Psoas muscle (tissue), 8 donors: ENCODE results near the gene NOL9. TPM values are rescaled to one million over a fixed set of nuclear protein-coding genes. Genes with fewer than 3 reads are reported as not detected.
A peak's percentile ranks its signal among the peaks of the same experiment; 100 is the strongest.

Experiments used
- ATAC-seq, 4 donors: fragments of 200-7000 bp; cut with Tn5 transposase; one replicate each; pipeline ENCODE4 v1.9.1; 2020; ENCODE audit warnings: moderate library complexity in 3 of 4, mild to moderate bottlenecking in 2 of 4
- DNase-seq, 2 donors: peaks; one replicate each; pipeline ENCODE4 v3.0.0-alpha.2; 2020
- H3K27ac ChIP-seq: fragments of 200-600 bp; one replicate; pipeline ENCODE4 v1.8.0; 2022
- H3K27me3 ChIP-seq, 3 donors: fragments of 200-600 bp in 1 of 3; one replicate each; pipeline versions ENCODE4 v1.6.1 to v1.8.0; 2013 to 2022; ENCODE audit warnings: low read length in 2 of 3, mild to moderate bottlenecking in 2 of 3, moderate library complexity in 1 of 3; ENCODE audit not compliant: insufficient read depth in 3 of 3
- H3K36me3 ChIP-seq, 2 donors: fragments of 200-600 bp in 1 of 2; one replicate each; pipeline versions ENCODE4 v1.6.1 to v1.8.0; 2013 to 2022; ENCODE audit warnings: low read depth in 1 of 2, mild to moderate bottlenecking in 1 of 2, moderate library complexity in 1 of 2; ENCODE audit not compliant: insufficient read depth in 1 of 2
- H3K4me1 ChIP-seq: fragments of 200-600 bp; one replicate; pipeline ENCODE4 v1.8.0; 2022
- H3K4me3 ChIP-seq: fragments of 200-600 bp; one replicate; pipeline ENCODE4 v1.8.0; 2022; ENCODE audit warnings: mild to moderate bottlenecking
- H3K9me3 ChIP-seq: fragments of 200-600 bp; one replicate; pipeline ENCODE4 v1.8.0; 2022
- WGBS, 3 donors: extraction: QIAGEN DNeasy Blood & Tissue Kit; methylation state at CpG; one replicate each; pipeline versions ENCODE4 v1.1.6 to v1.1.7; 2013; 5-methylcytosine and 5-hydroxymethylcytosine counted together
- intact Hi-C, 2 donors: fragments of 100-400 bp; cut with DNase I; formaldehyde crosslinking; loops; one replicate each; pipeline versions ENCODE4 v1.11.0 to v1.14.2; 2022
- polyA plus RNA-seq, 3 donors: library from polyadenylated mRNA; stranded (reverse); fragments of 200-250 nt; gene quantifications; one replicate each; pipeline ENCODE4 v1.2.3, GENCODE V29; 2013
- total RNA-seq, 4 donors: library from RNA; stranded (reverse); fragmentation: NEBNext Ultra II Directional in 2 of 4; extraction: Animal tissue kit (Norgen Biotek cat#: 25700) in 2 of 4; gene quantifications; one replicate each; pipeline versions ENCODE4 v1.2.1 to v1.2.4, GENCODE V29; 2021 to 2023
- TF ChIP-seq, protein P1 (sequence below): fragments of 200-600 bp; IDR thresholded peaks from one replicate; pipeline ENCODE4 v1.8.0; 2022; ENCODE audit warnings: antibody characterized with exemption
- donor health status: healthy with polysubstance abuse.
- donor health status: DM: no; HTN: no; CAD: no; lungs with moderate emphysema.
- donor health status: Bipolar disorder and iron deficiency.
- donor health status: healthy.
- donor health status: DM: yes; HTN: yes; CAD: no.
- donor health status: DM: no; HTN: no; CAD: no.
- donor health status: DM: no; HTN: no; CAD: no.
- donor health status: DM: yes; HTN: yes; CAD: no.

Gene NOL9
- total and polyA plus RNA-seq, 7 donors, result 5.0 to 26.1 (median 17.1) TPM

DNA sequence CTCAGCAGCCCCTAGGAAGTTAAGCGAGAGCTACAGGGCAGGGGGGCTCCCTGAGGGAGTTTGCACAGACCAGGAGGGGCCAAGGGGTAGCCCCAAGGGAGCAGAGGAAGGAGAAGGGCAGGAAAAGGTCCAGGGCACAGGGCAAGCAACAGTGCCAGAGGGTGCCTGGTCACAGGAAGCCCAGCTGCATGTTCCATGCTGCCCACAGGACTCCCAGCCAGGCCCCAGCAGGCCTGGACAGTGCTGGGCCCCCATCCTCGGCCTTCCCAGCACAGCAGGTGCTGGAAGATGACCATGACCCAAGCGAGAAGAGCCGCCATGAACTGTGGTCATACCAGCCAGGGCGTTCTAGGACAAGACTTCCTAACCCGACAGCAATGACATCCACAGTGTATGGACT lies 37.3 kb upstream of the NOL9 start:
- no peaks in the 10 kb centered on the region for H3K27me3 ChIP-seq
- H3K4me1 ChIP-seq, result peaks cover 82% of the 10 kb centered on the region
- H3K4me3 ChIP-seq, result peak overlapping the region; percentile 3
- no peaks in the 10 kb centered on the region for H3K9me3 ChIP-seq
- intact Hi-C loops, result no loop called here
- peaks cover 4 to 89% of the 10 kb centered on the region in 2 donors for H3K36me3 ChIP-seq
- WGBS, 3 donors, result 28 to 41% (median 30%) methylated on average over 6 of the region's 6 CpGs
- TF ChIP-seq, protein P1, sequence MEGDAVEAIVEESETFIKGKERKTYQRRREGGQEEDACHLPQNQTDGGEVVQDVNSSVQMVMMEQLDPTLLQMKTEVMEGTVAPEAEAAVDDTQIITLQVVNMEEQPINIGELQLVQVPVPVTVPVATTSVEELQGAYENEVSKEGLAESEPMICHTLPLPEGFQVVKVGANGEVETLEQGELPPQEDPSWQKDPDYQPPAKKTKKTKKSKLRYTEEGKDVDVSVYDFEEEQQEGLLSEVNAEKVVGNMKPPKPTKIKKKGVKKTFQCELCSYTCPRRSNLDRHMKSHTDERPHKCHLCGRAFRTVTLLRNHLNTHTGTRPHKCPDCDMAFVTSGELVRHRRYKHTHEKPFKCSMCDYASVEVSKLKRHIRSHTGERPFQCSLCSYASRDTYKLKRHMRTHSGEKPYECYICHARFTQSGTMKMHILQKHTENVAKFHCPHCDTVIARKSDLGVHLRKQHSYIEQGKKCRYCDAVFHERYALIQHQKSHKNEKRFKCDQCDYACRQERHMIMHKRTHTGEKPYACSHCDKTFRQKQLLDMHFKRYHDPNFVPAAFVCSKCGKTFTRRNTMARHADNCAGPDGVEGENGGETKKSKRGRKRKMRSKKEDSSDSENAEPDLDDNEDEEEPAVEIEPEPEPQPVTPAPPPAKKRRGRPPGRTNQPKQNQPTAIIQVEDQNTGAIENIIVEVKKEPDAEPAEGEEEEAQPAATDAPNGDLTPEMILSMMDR, result no peak
- DNase-seq (no peak), ATAC-seq (peak; percentile 8 to 42 (median 19))
- H3K27ac ChIP-seq, result peak overlapping the region; percentile 98

DNA sequence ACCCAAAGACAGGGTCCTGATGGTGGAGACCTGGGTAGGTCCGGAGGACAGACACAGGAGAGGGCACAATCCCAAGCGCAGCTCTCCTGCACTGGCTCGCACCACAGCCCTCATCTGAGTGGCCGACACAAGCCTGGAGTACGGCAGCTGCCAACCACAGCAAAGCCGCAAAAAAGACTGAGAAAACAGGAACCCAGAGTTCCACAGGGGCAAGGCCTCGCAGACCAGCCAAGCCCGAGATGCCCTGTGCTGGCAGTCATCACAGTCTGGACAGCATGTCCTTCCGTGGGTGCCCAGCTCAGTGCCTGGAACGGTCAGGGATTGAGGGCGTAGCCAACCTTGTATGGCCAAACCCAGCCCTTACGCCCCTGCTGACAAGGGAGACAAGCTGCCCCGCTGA lies 36.9 kb upstream of the NOL9 start:
- DNase-seq (peak; percentile 45 to 80), ATAC-seq (peak in 2 of 4 donors; percentile 37 to 45)
- Histone ChIP-seq H3K9me3 (no peaks in the 10 kb centered on the region), H3K27me3 (no peaks in the 10 kb centered on the region), H3K36me3 (peaks cover 3 to 85% of the 10 kb centered on the region in 2 donors), H3K4me3 (no peak overlapping the region), H3K27ac (peak overlapping the region; percentile 98), H3K4me1 (peaks cover 81% of the 10 kb centered on the region)
- TF ChIP-seq, protein P1, result no peak
- WGBS, 3 donors, result 26 to 39% (median 31%) methylated on average over 13 of the region's 13 CpGs
- intact Hi-C loops, result no loop called here

DNA sequence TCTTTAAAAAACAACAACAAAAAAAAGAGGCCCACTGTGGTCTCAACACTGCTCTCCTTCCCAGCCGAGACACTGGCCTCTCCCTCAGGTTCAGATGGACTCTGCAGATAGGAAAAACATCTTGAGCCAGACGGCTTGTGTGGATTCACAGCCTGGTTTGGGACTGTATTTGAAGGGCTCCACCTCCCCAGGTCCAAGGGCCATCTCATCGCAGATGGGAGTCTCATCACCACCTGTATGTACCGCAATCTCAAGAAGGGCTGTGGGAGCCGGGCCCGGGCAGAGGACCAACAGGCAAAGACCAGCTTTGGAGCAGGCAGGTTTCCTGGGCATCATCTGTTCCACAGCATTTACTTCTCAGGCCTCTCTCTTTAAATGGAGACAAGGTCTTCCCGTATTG lies 35.7 kb upstream of the NOL9 start:
- Histone ChIP-seq H3K4me3 (no peak overlapping the region), H3K36me3 (peaks cover 3 to 73% of the 10 kb centered on the region in 2 donors), H3K9me3 (no peaks in the 10 kb centered on the region), H3K27me3 (no peaks in the 10 kb centered on the region), H3K27ac (peak overlapping the region; percentile 98), H3K4me1 (peaks cover 73% of the 10 kb centered on the region)
- intact Hi-C loops, result no loop called here
- WGBS, 3 donors, result 75 to 92% (median 76%) methylated on average over 7 of the region's 7 CpGs
- no peak for DNase-seq
- TF ChIP-seq, protein P1, result no peak
- no peak for ATAC-seq

DNA sequence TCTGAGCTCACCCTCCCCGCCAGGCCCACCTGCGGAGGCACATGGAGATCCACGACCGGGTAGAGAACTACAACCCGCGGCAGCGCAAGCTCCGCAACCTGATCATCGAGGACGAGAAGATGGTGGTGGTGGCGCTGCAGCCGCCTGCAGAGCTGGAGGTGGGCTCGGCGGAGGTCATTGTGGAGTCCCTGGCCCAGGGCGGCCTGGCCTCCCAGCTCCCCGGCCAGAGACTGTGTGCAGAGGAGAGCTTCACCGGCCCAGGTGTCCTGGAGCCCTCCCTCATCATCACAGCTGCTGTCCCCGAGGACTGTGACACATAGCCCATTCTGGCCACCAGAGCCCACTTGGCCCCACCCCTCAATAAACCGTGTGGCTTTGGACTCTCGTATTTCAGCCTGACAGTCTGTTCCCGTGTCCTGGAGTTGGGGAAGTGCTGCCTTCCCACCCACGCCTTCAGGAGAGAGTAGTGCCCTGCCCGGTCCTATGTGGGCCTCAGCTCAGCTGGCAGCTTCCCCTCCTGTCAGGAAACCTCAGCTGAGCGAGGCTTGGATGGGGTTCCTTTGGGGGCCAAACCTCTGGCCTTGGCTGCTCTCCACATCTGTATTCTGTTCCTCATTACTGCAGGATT lies 34.7 kb upstream of the NOL9 start:
- DNase-seq (peak in 1 of 2 donors; percentile 72), ATAC-seq (peak; percentile 29 to 42 (median 37))
- Histone ChIP-seq H3K27me3 (no peaks in the 10 kb centered on the region), H3K4me3 (no peak overlapping the region), H3K4me1 (peaks cover 72% of the 10 kb centered on the region), H3K9me3 (no peaks in the 10 kb centered on the region), H3K36me3 (peaks cover 3 to 63% of the 10 kb centered on the region in 2 donors), H3K27ac (peak overlapping the region; percentile 98)
- 59 to 66% (median 60%) methylated on average over 22 to 24 of the region's 24 CpGs for WGBS, 3 donors
- TF ChIP-seq, protein P1, result no peak
- intact Hi-C loops, result loop anchor here in 1 of 2 donors (5.0 kb wide), 1 partner anchor 33 kb away; the partner anchor contains the start of gene THAP3
